Measurements from ENCODE around the gene PHKA1.
A peak's percentile ranks its signal among the peaks of the same experiment; 100 is the strongest.
"Not testable (repeated sequence)": the region's sequence is repeated elsewhere in the genome, so short reads cannot be mapped to it uniquely, and the experiment has no call there.

Gene PHKA1

DNA sequence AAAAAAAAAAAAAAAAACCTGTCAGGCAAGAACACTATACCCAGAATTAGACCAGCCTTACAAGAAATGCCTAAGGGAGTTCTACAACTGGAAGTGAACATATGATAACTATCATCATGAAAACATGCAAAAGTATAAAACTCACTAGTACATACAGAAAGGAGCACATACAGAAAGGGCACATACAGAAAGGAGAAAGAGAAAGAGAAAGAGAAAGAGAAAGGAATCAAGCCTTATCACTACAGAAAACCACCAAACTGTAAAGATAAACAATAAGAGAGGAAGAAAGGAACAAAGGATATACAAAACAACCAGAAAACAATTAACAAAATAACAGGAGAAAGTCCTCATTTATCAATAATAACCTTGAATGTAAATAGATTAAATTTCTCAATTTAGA lies 50.4 kb downstream of the PHKA1 start:
- DNase-seq, result no peak

GRCh38 chrX:72662020-72662747 lies 51.9 kb downstream of the PHKA1 start:
- DNase-seq, result no peak

GRCh38 chrX:72659723-72660122 lies 54.4 kb downstream of the PHKA1 start:
- no peak for DNase-seq

DNA sequence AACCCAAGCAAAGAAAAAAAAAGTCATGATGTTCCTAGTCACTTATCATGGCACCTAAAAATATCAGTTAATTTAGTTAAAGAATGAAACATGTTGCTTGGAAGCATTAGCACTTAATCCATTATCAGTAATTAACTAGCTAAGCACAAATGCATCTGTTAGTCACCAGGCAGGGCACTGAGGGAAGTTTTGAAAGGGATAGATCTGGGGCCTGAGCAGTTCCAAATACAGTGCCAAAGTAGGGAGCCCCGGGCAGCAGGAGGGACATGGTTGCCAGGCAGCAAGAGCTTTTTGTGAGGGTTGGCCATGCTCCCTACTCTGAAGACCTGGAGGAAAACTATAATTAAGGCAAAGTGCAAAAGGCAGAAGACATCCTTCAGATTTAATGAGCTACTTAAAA lies 62.0 kb downstream of the PHKA1 start:
- DNase-seq, result no peak

- no peak for DNase-seq
Observed at GRCh38 chrX:72644946-72645345, 69.2 kb downstream of the PHKA1 start.

GRCh38 chrX:72641611-72642010 lies 72.5 kb downstream of the PHKA1 start:
- DNase-seq, result no peak

GRCh38 chrX:72635930-72636329 lies 78.2 kb downstream of the PHKA1 start:
- no peak for DNase-seq

DNA sequence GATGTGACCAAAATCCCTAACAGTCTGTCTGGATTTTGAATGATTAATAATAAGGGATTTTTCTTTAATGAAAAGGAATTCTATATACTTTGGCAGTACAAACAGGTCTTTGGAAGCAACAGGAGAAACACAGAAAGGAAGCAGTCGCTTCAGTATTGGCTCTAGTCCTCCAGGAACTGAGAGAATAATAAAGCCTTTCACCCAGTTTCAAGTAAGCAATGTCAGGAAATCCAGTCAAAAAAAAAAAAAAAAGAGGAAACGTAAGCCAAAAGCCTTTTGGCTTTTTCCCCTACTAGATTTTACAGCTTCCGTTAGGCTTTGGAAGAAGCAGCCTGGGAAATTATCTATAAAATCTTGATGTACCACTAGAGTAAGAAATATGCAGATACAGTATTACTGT lies 79.8 kb downstream of the PHKA1 start:
- no peak for DNase-seq

- DNase-seq, result no peak
Observed at GRCh38 chrX:72630185-72630584, 83.9 kb downstream of the PHKA1 start.

- peak; percentile 3 for DNase-seq
Observed at GRCh38 chrX:72624194-72624593, 89.9 kb downstream of the PHKA1 start.

- no peak for DNase-seq
Observed at GRCh38 chrX:72621625-72622485, 92.3 kb downstream of the PHKA1 start.

GRCh38 chrX:72621163-72621562 lies 92.9 kb downstream of the PHKA1 start:
- DNase-seq, result no peak

DNA sequence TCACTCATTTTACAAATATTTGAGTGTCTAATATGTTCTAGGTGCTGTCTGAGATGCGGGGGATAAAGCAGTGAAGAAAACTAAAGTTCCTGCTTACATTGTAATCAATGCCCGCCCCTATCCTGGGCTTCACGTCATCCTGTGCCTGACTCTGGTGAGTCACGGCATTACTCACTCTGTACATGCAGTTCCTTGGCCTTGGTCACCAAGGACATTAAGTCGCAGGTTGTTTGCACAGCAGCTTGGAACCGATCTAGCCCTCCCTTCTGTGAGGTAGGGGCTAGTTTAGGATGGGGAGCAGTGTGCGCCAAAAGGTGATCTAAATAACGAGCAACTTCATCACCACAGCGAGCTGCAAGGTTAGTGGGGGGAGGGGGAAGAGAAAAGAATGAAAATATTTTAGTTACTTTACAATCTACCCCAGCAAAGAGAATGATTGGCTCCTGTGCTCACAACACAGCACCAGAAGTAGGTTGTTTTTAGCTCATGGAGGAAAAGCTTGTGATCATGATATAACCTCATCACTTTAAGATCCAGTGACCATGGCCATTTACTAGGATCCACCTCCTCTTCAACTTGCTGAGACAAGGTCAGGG lies 93.5 kb downstream of the PHKA1 start:
- DNase-seq, result no peak

DNA sequence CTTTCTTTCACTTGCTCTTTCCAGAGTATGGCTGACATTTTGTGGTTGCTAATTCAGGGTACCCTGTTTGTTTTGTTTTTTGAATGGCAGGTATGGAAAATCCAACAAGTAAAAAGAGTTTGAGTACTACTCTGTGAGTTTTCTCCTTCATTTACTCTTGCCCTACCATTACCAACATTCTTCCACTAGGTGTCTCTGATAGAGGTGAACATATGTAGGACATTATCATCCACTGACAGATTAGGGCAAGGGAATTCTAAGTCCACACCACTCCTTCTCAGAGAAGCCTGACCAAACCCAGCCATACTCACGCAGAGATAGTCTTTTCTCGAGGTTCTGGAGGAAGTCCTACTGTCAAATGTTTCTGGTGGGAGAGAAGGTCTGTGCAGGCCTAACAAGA lies 104.8 kb downstream of the PHKA1 start:
- peak; percentile 34 for DNase-seq

DNA sequence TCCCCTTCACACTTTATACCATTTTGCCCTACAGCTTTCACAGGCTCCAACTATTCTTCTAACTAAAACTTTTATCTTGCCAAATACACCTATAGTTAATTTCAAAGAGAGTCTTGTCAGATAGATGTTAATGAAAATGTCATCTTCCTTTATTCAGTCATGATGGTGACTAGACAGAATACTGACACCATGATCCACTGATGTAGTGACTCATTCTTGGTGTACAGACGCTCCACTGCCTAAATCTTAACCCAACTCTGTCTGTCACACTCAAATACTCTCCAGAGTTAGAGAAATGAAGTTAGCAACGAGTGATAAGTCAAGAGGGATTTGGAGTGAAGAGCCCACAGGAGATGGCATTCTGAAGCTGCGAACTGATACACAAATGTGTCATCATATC lies 109.4 kb downstream of the PHKA1 start:
- no peak for DNase-seq

DNA sequence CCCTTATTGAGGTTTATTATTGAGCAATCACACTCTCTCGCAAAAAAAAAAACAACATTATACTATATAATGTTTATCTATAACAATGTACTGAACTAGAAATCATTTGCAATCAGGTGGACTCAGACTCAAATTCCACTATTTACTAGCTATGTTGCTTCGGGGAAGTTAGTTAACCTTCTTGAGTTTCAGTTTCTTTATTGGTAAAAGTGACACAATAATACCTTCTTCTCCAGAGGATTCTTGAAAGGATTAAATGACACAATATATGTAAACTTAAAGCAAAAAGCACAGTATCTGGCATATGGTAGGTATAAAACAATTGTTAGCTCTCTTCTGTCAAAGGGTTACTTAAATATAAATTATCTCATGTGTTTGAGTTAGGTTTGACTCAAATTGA lies 110.0 kb downstream of the PHKA1 start:
- DNase-seq, result no peak

GRCh38 chrX:72591038-72591437 lies 123.1 kb downstream of the PHKA1 start:
- DNase-seq, result not testable (repeated sequence)

GRCh38 chrX:72584163-72584562 lies 129.9 kb downstream of the PHKA1 start:
- peak; percentile 52 for DNase-seq

GRCh38 chrX:72576141-72576894 lies 137.8 kb downstream of the PHKA1 start:
- DNase-seq, result peak; percentile 49

DNA sequence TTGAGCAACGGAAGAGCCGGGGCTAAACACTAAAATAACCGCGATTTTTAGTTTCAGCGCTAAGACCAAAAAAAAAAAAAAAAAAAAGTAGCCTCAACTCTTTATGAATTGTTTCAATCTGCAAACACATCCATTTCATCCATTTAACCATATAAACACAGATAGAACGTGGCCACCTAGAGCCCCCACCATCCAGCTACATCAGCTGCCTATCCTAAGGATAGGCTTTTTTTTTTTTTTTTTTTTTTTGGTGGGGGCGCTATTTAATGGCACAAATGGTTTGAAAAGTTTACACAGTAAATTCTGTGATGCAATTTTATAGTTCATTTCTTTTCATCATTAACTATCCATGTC lies 141.0 kb downstream of the PHKA1 start:
- DNase-seq, result no peak

DNA sequence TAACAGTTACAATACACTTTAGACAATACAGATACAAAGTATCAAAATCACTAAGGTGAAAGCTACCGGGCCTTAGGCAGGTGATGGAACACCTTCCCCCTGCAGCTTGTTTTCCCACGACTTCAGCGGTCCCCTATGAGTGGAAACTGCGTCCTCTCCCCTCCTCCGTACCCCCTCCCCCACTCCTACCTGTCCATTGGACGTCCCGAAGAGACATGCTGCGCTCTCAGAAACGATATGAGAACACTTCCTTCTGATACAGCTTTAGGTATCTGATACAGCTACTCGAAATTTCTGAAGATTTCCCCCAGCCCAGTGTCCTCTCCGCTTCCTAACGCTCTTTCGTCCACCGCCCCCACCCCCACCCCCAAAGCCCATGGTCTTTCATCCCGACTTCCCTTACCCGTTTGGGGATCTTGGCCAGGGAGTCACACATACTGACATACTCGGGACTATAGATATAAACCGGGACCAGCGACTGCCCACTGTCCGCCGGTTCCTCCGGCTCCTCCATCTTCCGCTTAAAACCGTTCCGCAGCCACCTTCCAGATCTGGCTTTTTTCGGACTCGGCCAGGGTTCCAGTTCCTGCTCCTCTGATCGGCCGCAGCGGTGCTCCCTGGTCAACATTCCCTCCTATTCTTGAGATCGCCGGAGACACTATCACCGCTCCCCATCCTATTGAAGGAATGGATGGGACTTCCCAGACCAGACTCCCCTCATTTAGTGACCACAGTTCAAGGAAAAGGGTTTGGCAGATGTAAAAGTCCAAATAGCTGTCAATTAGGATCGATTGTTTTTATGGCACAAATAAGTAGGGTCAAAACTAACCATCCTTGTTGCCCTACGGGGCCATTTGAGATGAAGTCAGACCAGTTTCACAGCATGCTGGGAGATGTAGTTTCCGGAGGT lies 141.6 kb downstream of the PHKA1 start, which contains the start of gene HDAC8:
Gene HDAC8, minus strand, starts transcription at position 596 of the 910 bp plus-strand sequence. Its CDS starts 82 bp downstream, at position 514.
- DNase-seq, result peak; percentile 91

GRCh38 chrX:72569786-72570185 lies 144.3 kb downstream of the PHKA1 start:
- peak; percentile 20 for DNase-seq

Data from hematopoietic multipotent progenitor cell treated with erythropoietin and hydrocortisone succinate and interleukin-3 and kit ligand, for 4 days (in vitro differentiated cells).